Fibroblast of lung (primary cell): ENCODE results near the gene CLPTM1.

Source experiments
- EZH2 ChIP-seq: IDR thresholded peaks from 2 replicates; pipeline ENCODE4 v1.5.1; 2012; ENCODE audit warnings: low read length, control low read depth, mild to moderate bottlenecking; ENCODE audit errors: missing control alignments
- TF ChIP-seq, protein P1 (sequence below), 2 donors: IDR thresholded peaks in 1 of 2; conservative IDR thresholded peaks in 1 of 2; 1 replicate in 1 of 2; 2 replicates in 1 of 2; pipeline ENCODE4 v1.5.1; 2011 to 2012; ENCODE audit warnings: low read length in 2 of 2, control low read depth in 1 of 2, inconsistent platforms in 1 of 2, low read depth in 1 of 2, mild to moderate bottlenecking in 1 of 2

GRCh38 chr19:44909775-44910174 is 45.4 kb upstream of the CLPTM1 start:
- TF ChIP-seq, protein P1, sequence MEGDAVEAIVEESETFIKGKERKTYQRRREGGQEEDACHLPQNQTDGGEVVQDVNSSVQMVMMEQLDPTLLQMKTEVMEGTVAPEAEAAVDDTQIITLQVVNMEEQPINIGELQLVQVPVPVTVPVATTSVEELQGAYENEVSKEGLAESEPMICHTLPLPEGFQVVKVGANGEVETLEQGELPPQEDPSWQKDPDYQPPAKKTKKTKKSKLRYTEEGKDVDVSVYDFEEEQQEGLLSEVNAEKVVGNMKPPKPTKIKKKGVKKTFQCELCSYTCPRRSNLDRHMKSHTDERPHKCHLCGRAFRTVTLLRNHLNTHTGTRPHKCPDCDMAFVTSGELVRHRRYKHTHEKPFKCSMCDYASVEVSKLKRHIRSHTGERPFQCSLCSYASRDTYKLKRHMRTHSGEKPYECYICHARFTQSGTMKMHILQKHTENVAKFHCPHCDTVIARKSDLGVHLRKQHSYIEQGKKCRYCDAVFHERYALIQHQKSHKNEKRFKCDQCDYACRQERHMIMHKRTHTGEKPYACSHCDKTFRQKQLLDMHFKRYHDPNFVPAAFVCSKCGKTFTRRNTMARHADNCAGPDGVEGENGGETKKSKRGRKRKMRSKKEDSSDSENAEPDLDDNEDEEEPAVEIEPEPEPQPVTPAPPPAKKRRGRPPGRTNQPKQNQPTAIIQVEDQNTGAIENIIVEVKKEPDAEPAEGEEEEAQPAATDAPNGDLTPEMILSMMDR (conservative IDR thresholded peaks at IDR 0.05 in 1 of 2, IDR thresholded peaks at IDR 0.05 in 1 of 2; ENCODE audit: low read depth in 1 of 2, low read length in 2 of 2): no peak
- no peak for TF ChIP-seq EZH2
